Activated CD4-positive, alpha-beta T cell treated with anti-CD3 and anti-CD28 coated beads, Interleukin-2, amount 10 ng/mL, durations not matched to agents 7 days and 5 days (primary cell): Measurements from ENCODE around the gene MRPS7. TPM values are rescaled to one million over a fixed set of nuclear protein-coding genes. Genes with fewer than 3 reads are reported as not detected.
A peak's percentile ranks its signal among the peaks of the same experiment; 100 is the strongest.

Experiments
- CTCF ChIA-PET: fragments of 350-600 bp; sonication (Branson Sonifier 250); formaldehyde crosslinking; loops from one replicate; lab custom pipeline; 2021; ENCODE audit warnings: antibody characterized with exemption; lab: Charles Lee
- POLR2A ChIA-PET: fragments of 350-600 bp; sonication (Branson Sonifier 250); formaldehyde crosslinking; loops from one replicate; lab custom pipeline; 2021; ENCODE audit warnings: antibody characterized with exemption; lab: Charles Lee
- DNase-seq: peaks from one replicate; pipeline ENCODE4 v3.0.0-alpha.2; 2020
- H3K27ac Mint-ChIP-seq: one replicate; pipeline ENCODE4 v1.8.0; 2021; ENCODE audit warnings: mild to moderate bottlenecking, moderate library complexity, mixed read lengths
- H3K27me3 Mint-ChIP-seq: one replicate; pipeline ENCODE4 v1.8.0; 2021; ENCODE audit warnings: mixed read lengths
- H3K36me3 Mint-ChIP-seq: one replicate; pipeline ENCODE4 v1.8.0; 2021; ENCODE audit warnings: low read depth, mixed read lengths
- H3K4me1 Mint-ChIP-seq: one replicate; pipeline ENCODE4 v1.8.0; 2021; ENCODE audit warnings: mixed read lengths
- H3K4me3 Mint-ChIP-seq: one replicate; pipeline ENCODE4 v1.8.0; 2021; ENCODE audit warnings: mild to moderate bottlenecking, moderate library complexity, mixed read lengths
- H3K9me3 Mint-ChIP-seq: one replicate; pipeline ENCODE4 v1.8.0; 2021; ENCODE audit warnings: mixed read lengths
- total RNA-seq, 2 experiments: library from RNA; stranded (reverse); gene quantifications; one replicate each; pipeline ENCODE4 v1.2.3, GENCODE V29; 2021

MRPS7 gene
- total RNA-seq, 2 experiments from 2014 or later: 35.4 to 38.2 TPM

DNA sequence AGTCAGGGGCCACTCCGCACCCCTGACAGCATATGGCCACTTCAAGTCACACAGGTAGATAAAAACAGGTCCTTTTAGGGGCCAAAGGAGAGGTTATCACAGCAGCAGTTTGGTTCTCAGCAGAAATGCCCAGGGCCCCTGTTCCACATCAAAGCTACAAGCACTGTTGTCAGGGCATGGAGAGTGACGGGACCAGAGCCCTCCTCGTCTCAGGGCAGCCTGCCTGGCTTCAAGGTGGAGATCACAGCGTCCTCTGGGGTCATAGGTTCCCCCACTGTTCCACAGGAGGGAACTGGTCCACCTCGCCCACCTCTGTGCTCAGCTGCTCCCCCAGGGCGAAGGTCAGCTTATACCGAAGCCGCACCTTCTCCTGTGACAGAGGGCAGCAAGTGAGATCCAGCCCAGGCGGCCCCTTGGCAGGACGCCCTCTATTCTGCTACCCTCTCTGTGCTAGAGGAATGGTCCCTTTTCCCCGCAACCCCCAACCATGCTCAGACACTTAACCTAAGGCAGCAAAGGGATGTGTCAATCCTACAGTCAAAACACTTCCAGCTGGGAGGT is 23.6 kb upstream of the MRPS7 start:
- Mint-ChIP-seq H3K27me3 (no peaks in the 10 kb centered on the region), H3K4me1 (peaks cover 20% of the 10 kb centered on the region), H3K27ac (no peak overlapping the region), H3K36me3 (peaks cover 59% of the 10 kb centered on the region), H3K9me3 (no peaks in the 10 kb centered on the region), H3K4me3 (no peak overlapping the region)
- no peak for DNase-seq
- ChIA-PET POLR2A (no interaction called here), CTCF (interaction anchor here (1.0 to 5.3 kb wide), 5 partner anchors 12 to 124 kb away, joined by 3 to 24 read pairs (median 7); partner anchors contain the start of genes GGA3 and SLC25A19)

DNA sequence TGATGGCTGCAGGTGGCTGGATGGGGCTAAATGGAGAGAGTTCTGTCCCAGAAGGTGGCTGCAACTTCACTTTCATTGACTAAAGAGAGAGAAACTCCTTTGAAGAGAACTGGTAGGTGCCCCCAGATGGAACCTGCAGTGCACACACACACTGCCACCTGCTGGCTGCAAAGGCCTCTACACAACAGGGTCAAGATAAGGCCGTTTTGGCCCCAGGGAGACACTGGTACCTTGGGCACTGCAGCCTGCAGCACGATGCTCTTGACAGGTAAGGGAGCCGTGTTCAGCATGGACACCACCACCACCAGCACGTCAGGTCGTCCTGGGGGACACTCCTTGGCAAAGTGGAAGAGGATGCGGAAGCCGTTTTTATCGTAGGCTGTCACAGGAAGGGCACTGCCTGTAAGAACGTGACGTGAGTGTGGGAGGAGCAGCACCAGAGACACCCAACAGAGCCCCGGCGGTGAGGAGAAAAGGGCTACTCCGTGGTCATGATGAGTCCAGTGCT is 22.9 kb upstream of the MRPS7 start:
- DNase-seq: peak; percentile 65
- no peaks in the 10 kb centered on the region for H3K9me3 Mint-ChIP-seq
- H3K4me1 Mint-ChIP-seq: peaks cover 25% of the 10 kb centered on the region
- H3K4me3 Mint-ChIP-seq: no peak overlapping the region
- H3K36me3 Mint-ChIP-seq: peaks cover 62% of the 10 kb centered on the region
- peak overlapping the region; percentile 84 for H3K27ac Mint-ChIP-seq
- ChIA-PET POLR2A (interaction anchor here (0.6 kb wide), 1 partner anchor 130 kb away, joined by 3 read pairs; no protein-coding TSS in a partner anchor), CTCF (interaction anchor here (1.0 to 5.3 kb wide), 10 partner anchors 9 to 167 kb away, joined by 3 to 24 read pairs (median 6); partner anchors contain the start of genes GGA3 and GRB2)
- H3K27me3 Mint-ChIP-seq: no peaks in the 10 kb centered on the region

DNA sequence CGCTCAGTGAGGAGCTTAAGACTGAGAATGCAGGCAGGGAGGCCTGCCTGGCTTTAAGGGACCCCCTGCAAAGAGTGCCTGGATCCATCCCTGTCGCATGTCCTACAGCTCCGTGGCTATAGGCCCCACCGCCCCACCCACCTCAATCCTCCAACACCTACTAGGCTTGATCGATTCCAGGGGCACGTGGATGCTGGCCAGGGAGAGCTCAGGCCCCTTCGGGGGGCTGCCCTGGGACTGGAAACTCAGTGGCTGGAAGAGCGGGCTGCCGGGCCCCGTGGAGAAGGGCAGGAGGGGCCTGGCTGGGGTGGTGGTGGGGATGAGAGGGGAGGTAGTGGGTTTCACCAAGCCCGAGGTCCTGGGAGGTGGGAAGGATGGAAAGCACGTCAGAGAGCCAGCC is 22.5 kb upstream of the MRPS7 start:
- DNase-seq: no peak
- Mint-ChIP-seq H3K36me3 (peaks cover 62% of the 10 kb centered on the region), H3K27ac (no peak overlapping the region), H3K4me3 (no peak overlapping the region), H3K9me3 (no peaks in the 10 kb centered on the region), H3K27me3 (no peaks in the 10 kb centered on the region), H3K4me1 (peaks cover 29% of the 10 kb centered on the region)
- ChIA-PET POLR2A (interaction anchor here (0.6 kb wide), 1 partner anchor 130 kb away, joined by 3 read pairs; no protein-coding TSS in a partner anchor), CTCF (interaction anchor here (0.8 to 5.3 kb wide), 11 partner anchors 8 to 279 kb away, joined by 3 to 24 read pairs (median 4); partner anchors contain the start of genes GGA3, GRB2 and MRPS7)

DNA sequence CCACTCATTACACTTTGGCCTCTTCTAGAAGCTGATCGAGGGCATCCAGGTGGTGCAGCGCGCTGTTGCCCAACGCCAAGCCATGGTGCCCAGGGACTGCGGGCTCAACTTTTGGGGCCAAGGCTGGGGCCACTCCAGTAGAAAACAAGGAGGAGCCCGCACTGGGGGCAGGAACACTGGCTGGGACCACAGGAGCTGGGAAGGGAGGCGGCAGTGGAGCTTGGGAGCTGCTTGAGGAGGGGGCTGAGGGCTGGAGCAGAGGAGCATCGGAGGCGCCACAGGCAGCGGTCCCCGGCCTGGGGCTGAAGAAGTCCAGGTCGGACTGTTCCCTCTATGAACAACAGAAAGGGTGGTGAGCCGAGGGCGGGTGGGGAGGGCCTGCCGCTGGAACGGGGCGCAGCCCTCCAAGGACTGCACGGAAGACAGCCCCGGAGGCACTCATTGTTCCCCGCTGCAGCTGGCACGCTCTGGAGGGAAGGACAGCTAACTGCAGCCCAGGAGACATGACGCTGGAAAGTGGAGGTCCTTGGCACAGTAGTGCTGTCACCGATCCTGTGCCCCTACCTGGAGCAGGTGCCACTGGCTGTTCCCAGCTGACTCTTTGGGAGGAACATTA is 21.8 kb upstream of the MRPS7 start:
- CTCF ChIA-PET: interaction anchor here (0.6 to 5.3 kb wide), 16 partner anchors 8 to 280 kb away, joined by 3 to 24 read pairs (median 4); partner anchors contain the start of genes ATP5PD, GGA3, GRB2 and MIF4GD
- no peak overlapping the region for H3K4me3 Mint-ChIP-seq
- no peaks in the 10 kb centered on the region for H3K9me3 Mint-ChIP-seq
- peaks cover 61% of the 10 kb centered on the region for H3K36me3 Mint-ChIP-seq
- POLR2A ChIA-PET: interaction anchor here (0.6 kb wide), 1 partner anchor 1141 kb away, joined by 5 read pairs; no protein-coding TSS in a partner anchor
- no peak for DNase-seq
- H3K27me3 Mint-ChIP-seq: no peaks in the 10 kb centered on the region
- peaks cover 35% of the 10 kb centered on the region for H3K4me1 Mint-ChIP-seq
- H3K27ac Mint-ChIP-seq: peak overlapping the region; percentile 25

DNA sequence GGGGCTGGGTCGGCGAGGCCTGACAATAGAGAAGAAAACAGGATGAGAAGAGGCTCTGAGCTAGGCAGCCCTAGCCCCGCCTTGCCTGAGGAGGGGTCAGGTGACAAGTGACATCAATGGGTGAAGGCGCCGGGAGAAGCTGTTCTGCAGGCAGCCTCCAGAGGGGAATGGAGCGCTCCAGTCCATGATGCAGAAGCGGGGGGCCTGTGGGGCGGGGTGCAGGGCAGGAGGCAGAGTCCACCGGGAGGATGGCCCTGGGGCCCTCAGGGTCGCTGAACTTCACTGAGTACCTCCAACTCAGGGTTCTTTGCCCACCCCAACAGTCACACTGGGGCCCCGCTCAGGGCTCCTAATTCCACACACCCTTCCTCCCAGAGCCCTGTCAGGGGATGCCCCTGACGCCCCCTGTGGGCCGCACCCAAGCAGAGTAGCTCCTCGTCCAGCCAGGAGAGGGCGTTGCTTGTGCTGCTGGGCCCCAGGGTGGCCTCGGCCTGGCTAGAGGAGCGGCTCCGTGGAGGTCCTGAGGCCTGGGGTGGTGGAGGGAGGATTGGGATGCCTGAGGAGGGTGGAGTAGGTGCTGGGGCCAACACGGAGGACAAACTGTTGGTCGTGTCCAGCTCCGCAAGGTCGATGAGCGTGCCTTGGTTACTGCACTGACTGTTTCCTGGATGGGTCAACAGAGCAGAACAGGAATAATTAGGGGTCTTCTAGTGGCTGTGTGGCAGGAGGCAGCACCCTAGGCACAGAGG is 21.1 kb upstream of the MRPS7 start:
- no peaks in the 10 kb centered on the region for H3K9me3 Mint-ChIP-seq
- peaks cover 59% of the 10 kb centered on the region for H3K36me3 Mint-ChIP-seq

DNA sequence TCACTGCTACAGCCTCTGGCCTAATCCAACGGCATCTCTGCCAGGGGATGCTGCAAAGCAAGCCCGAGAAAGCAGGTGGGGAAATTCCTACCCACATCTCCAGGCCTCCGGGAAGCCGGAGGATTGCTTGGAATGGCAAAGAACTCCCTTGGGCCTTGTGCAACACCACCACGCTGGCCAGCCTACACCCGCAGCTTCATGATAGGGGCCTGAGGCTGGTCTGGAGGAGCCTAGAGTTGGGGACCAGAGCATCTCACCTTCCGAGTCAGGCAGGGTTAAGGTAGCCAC is 20.6 kb upstream of the MRPS7 start:
- H3K4me1 Mint-ChIP-seq: peaks cover 44% of the 10 kb centered on the region
- H3K4me3 Mint-ChIP-seq: no peak overlapping the region
- DNase-seq: no peak
- peaks cover 63% of the 10 kb centered on the region for H3K36me3 Mint-ChIP-seq
- H3K9me3 Mint-ChIP-seq: no peaks in the 10 kb centered on the region
- H3K27ac Mint-ChIP-seq: no peak overlapping the region
- ChIA-PET CTCF (interaction anchor here (1.0 to 5.3 kb wide), 6 partner anchors 9 to 165 kb away, joined by 3 to 24 read pairs (median 5); partner anchors contain the start of genes GRB2 and MIF4GD), POLR2A (no interaction called here)
- H3K27me3 Mint-ChIP-seq: no peaks in the 10 kb centered on the region

More for the DNA sequence above, 21.1 kb upstream of the MRPS7 start:
- ChIA-PET CTCF (interaction anchor here (0.6 to 5.3 kb wide), 12 partner anchors 10 to 194 kb away, joined by 3 to 24 read pairs (median 6); partner anchors contain the start of genes ATP5PD, GGA3, GRB2 and MIF4GD), POLR2A (interaction anchor here (0.6 kb wide), 1 partner anchor 1140 kb away, joined by 5 read pairs; no protein-coding TSS in a partner anchor)
- peak; percentile 40 for DNase-seq
- Mint-ChIP-seq H3K4me3 (no peak overlapping the region), H3K27ac (peak overlapping the region; percentile 76), H3K4me1 (peaks cover 39% of the 10 kb centered on the region), H3K27me3 (no peaks in the 10 kb centered on the region)

DNA sequence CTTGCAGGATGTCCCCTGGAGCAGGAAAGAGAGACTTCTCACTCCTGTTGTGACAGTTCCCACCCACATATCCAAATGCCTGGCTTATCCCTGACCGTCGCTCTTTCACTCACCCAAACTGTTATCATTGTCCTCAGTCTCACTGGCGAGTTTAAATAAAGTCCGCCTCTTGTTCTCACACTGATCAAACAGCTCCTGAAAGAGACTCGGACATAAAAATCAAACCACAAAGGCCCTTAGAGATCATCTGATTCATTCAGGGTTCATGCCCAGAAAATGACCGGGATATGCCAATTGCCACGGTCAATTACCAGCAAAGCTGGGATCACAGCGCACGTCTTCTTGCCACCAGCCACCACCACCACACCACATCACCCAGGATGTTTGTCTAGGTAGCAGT is 20.2 kb upstream of the MRPS7 start:
- Mint-ChIP-seq H3K4me3 (no peak overlapping the region), H3K36me3 (peaks cover 62% of the 10 kb centered on the region), H3K27me3 (no peaks in the 10 kb centered on the region), H3K4me1 (peaks cover 45% of the 10 kb centered on the region), H3K9me3 (no peaks in the 10 kb centered on the region), H3K27ac (no peak overlapping the region)
- no peak for DNase-seq
- POLR2A ChIA-PET: no interaction called here
- CTCF ChIA-PET: interaction anchor here (1.2 to 5.3 kb wide), 8 partner anchors 9 to 164 kb away, joined by 3 to 24 read pairs (median 6); partner anchors contain the start of genes GGA3, GRB2, MIF4GD and MRPS7

DNA sequence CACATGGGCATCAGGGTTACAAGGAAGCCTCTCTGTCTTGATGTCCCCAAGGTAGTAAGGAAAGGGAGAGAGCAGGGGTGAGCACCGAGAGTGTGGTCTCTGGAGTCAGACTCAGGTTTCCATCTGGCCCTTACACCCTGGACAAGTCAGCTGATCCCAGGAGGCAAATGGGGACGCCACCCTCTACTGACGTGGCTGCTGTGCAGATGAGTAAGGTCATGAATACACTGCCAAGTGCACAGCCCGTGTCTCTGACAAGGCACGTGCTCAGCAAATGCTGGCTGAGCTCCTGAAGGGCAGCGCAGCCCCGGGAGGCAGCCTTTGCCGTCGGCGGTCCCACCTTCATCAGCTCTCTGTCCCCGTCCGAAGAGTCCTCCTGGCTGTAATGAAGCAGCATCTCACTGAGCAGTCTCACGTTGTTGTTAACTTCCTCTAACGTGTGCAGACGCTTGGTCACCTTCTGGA is 19.7 kb upstream of the MRPS7 start:
- Mint-ChIP-seq H3K27ac (peak overlapping the region; percentile 71), H3K27me3 (no peaks in the 10 kb centered on the region), H3K4me1 (peaks cover 48% of the 10 kb centered on the region), H3K9me3 (no peaks in the 10 kb centered on the region), H3K36me3 (peaks cover 61% of the 10 kb centered on the region), H3K4me3 (no peak overlapping the region)
- DNase-seq: no peak
- POLR2A ChIA-PET: no interaction called here
- CTCF ChIA-PET: interaction anchor here (0.6 to 5.3 kb wide), 9 partner anchors 8 to 158 kb away, joined by 3 to 24 read pairs (median 3); partner anchors contain the start of genes GGA3, MIF4GD and MRPS7

DNA sequence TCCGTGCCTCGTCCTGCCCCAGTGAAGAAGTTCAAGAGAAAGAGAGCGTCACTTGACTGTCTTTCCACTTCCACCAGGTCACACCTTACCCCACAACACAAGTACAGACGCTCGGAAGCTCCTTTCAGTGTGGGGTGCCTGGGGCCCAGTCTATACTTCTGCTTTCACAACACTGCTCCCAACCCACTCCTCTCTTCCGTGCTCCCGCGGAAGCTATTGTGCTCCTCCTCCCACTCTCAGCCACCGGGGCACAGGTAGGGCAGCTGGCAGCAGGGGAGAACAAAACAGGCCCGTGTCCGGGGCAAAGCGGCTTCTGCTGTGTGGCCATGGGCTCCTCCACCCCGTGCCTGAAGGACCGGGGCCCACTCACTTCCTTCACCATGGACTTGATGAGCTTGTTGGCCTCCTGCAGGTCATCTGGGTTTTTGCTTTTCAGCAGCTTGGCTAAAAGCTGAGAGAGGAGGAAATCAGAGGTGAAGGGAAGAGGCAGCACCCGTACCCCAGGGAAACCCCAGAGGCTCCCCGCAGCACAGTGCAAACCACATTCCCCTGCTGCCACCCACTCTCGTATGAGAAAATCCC is 19.1 kb upstream of the MRPS7 start:
- peak overlapping the region; percentile 71 for H3K27ac Mint-ChIP-seq
- H3K4me1 Mint-ChIP-seq: peaks cover 48% of the 10 kb centered on the region
- CTCF ChIA-PET: interaction anchor here (0.6 to 5.3 kb wide), 10 partner anchors 8 to 158 kb away, joined by 3 to 24 read pairs (median 3); partner anchors contain the start of genes GGA3, MIF4GD and MRPS7
- no peaks in the 10 kb centered on the region for H3K27me3 Mint-ChIP-seq
- no peak for DNase-seq
- H3K36me3 Mint-ChIP-seq: peaks cover 59% of the 10 kb centered on the region
- H3K4me3 Mint-ChIP-seq: no peak overlapping the region
- H3K9me3 Mint-ChIP-seq: no peaks in the 10 kb centered on the region
- POLR2A ChIA-PET: no interaction called here

DNA sequence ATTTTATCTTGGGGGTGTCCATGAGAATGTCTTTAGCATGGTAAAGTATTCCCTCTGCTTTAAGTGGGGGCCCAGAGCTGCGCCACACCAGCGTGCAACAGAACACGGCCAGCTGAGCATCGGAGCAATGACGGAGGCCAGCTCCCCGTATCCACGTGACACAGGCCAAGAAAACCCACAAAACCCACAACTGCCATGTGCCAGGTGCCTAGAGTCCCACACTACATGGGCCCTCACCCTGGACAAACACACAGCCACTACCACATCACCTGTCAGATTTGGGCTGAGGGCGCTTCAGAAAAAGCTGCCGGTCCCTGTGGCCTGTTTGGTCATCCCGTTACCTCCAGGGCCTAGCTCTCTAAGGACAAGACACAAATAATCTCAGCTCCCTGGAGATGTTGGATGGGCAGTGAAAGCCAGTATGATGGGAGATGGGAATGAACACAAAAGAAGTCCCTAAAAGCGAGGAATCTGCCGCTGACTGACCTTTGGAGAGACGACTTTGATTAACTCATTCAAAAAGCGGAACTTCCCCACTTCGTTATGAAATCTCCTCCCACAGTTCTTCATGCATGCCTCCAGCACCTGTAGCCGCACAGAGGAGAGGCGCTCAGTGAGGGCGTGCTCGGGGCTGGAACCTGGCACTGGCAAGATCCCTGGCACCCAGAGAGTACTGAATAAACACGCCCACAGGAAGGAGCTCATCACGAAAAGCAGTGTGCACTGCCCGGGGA is 17.4 kb upstream of the MRPS7 start:
- CTCF ChIA-PET: interaction anchor here (0.6 to 2.4 kb wide), 9 partner anchors 15 to 283 kb away, joined by 3 to 12 read pairs (median 3); partner anchors contain the start of genes GGA3, MIF4GD and MRPS7
- Mint-ChIP-seq H3K27me3 (no peaks in the 10 kb centered on the region), H3K36me3 (peaks cover 51% of the 10 kb centered on the region), H3K27ac (no peak overlapping the region), H3K4me3 (no peak overlapping the region), H3K4me1 (peaks cover 45% of the 10 kb centered on the region), H3K9me3 (no peaks in the 10 kb centered on the region)
- POLR2A ChIA-PET: no interaction called here
- no peak for DNase-seq

DNA sequence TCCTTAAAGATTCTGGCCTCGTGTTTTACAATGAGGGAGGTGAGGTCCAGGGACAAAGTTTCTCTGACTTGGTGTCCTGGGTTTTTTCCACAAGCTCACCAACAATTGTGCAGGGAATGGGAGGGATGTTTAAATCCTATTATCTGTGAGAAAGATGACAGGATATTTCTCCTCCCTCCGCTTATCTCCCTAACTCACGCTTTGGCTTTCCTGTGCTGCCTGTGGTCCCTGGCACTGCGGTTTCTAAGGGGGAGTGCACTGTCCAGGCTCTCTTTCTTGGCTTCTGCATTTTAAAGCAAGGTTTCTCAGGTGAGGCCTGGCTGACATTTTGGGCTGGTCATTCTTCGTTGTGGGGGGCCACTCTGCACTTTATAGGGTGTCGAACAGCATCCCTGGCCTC is 16.7 kb upstream of the MRPS7 start:
- no peaks in the 10 kb centered on the region for H3K27me3 Mint-ChIP-seq
- CTCF ChIA-PET: interaction anchor here (0.6 to 2.4 kb wide), 7 partner anchors 16 to 180 kb away, joined by 3 to 12 read pairs (median 3); partner anchors contain the start of genes GGA3, MIF4GD and MRPS7
- no peak overlapping the region for H3K27ac Mint-ChIP-seq
- POLR2A ChIA-PET: no interaction called here
- peaks cover 46% of the 10 kb centered on the region for H3K36me3 Mint-ChIP-seq
- H3K4me1 Mint-ChIP-seq: peaks cover 52% of the 10 kb centered on the region
- H3K4me3 Mint-ChIP-seq: no peak overlapping the region
- DNase-seq: no peak
- H3K9me3 Mint-ChIP-seq: no peaks in the 10 kb centered on the region
